NCI-H2227 (cell line): ENCODE measurements around the gene KRT4.
"Not testable (repeated sequence)": the region's sequence is repeated elsewhere in the genome, so short reads cannot be mapped to it uniquely, and the experiment has no call there.

ENCODE experiments used
- DNase-seq: peaks from one replicate; lab custom pipeline; 2025; ENCODE audit not compliant: unreplicated experiment; lab: John Stamatoyannopoulos, UW

KRT4 gene

DNA sequence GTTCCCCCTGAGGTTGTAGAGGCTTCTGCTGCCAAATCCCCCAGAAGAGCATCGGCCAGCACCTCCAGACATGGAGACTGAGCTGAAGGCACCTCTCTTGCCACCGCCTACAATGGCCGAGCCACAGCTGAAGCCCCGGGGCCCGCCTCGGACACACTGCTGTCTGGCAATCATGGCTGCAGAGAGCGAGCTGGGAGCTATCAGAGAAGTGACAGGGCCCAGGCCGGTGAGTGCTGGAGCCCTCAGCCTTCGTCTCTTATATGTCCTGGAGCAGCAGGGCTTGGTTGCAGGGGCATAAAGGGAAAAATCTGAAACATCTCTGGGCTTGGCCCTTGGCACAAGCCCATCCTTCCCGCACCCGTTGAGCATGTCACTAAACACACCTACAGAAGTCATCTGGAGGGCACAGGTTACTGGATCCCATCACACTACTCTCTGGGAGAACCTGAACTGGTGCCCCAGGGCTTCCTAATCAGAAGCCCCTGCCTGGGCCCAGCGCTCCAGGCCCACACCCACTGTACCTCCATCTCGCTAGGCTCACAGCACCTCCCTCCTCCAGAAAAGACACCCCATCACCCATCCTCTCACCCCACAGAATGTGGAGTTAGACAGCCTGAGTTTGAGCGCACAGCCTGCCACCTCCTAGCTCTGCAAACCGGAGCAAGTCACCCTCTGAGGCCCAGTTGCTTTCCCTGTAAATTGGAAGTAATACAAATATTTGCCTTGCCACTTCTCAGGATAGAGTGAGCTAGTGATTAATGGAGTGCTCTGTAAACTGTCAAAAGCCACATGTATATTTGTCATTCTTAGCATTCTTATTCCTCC, at the start of gene KRT4:
Gene KRT4 (minus strand): TSS at position 232 of the 825 bp plus-strand sequence. CDS start 58 bp downstream, at position 174.
- no peak for DNase-seq

DNA sequence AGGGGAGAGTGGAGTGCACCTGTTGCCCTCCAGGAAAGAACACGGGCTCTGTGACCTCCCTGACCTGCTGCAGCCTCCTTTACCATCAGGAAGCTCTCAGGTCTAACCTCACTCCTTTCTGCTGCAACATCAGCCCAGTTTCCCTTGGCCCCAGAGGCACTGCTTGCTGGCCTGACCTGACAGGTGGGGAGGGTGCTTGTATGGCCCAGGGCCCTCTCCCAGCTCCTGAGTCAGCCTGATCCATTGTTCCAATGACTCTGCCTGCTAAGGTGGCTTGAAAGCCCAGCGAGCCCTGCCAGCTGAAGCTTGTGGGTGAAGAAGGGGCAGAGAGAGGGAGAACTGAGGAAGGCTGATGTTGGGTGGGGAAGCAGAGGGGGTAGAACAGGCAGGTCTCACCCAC, 48.1 kb upstream of the KRT4 start:
- no peak for DNase-seq

DNA sequence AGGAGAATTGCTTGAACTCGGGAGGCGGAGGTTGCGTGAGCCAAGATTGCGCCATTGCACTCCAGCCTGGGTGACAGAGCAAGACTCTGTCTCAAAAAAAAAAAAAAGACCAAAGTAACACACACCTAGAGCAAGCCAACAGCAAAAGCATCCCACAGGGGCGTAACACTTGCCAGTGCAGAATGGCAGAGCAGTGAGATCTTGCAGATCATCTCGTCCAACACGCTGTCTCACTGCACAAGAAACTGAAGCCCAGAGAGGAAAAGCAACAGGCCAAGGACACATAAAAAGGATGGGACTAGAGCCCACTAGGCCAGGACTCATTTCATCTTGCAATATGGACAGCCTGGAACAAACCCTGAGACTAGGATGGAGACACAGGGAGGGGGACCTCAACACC, 47.6 kb upstream of the KRT4 start:
- DNase-seq, result no peak

DNA sequence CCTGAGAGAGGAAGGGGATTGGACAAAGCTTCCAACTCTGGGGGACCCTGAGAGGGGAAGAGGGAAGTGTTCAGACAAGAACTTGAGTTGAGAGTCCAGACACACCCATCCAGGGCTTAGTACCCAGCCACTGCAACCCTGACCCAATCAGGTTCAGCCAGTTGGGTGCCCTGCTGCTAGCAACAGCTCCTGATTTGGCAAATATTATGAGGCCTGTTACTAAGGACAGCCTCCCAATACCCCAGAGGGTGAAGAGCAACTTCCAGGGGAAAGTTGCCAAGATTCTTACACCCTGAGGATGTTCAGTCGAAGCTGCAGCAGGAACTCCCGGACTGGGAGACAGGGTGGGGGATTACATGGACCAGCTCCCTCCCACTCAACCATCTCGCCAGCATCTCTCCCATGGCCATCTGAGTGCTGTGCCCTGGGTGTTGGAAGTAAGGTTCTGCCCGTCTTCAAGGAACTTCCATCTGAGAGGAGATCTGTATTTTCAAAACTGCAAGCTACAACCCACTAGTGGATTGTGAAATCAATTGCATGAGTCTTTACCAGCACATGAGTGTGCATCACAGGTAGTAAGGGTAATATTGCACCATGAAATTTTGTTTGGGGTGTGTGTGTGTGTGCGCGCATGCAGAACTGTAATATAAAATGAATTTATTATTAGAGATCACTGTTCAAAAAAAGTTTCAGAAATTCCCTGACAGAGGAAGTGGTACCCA, 46.3 kb upstream of the KRT4 start:
- no peak for DNase-seq

GRCh38 chr12:52857500-52857899, 43.6 kb upstream of the KRT4 start:
- DNase-seq, result no peak

DNA sequence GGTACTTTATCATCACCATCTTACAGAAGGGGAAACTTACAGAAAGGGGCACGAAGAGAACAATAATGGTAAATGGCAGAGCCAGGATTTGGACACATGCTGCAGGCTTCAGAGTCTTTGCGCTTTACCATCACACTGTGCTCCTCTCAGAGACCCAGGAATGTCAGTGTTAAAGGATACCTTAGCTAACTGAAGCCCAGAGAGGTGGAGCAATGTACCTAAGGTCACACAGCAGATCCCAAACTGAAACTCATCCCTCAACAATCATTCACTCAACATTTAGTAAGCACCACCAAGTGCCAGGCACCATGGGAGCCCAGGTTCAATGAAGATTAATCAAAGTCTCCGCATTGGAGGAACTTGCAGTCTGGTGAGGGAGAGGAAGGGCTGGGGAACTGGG, 42.9 kb upstream of the KRT4 start:
- DNase-seq, result no peak

DNA sequence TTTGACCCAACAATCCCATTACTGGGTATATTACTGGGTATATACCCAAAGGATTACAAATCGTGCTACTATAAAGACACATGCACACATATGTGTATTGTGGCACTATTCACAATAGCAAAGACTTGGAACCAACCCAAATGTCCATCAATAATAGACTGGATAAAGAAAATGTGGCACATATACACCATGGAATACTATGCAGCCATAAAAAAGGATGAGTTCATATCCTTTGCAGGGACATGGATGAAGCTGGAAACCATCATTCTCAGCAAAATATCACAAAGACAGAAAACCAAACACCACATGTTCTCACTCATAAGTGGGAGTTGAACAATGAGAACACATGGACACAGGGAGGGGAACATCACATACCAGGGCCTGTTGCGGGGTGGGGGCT, 42.2 kb upstream of the KRT4 start:
- DNase-seq, result not testable (repeated sequence)

DNA sequence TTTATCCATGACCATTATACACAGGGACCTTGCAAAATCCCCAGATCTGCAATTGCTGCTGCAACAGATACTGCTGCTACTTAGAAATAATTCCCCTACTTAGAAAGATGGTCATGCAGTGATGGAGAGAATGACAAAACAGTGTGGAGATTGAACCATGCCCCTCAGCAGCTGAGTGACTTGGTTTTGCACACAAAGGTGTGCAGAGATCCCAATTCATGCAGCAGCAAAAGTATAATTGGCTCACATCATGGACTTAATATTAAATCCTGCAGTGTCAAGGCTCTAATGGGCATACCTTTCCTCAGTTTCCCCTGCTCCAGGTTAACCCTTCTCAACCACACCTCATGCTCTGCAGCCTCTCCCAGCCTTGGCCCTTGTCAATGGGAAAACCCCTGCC, 37.9 kb upstream of the KRT4 start:
- DNase-seq, result no peak

DNA sequence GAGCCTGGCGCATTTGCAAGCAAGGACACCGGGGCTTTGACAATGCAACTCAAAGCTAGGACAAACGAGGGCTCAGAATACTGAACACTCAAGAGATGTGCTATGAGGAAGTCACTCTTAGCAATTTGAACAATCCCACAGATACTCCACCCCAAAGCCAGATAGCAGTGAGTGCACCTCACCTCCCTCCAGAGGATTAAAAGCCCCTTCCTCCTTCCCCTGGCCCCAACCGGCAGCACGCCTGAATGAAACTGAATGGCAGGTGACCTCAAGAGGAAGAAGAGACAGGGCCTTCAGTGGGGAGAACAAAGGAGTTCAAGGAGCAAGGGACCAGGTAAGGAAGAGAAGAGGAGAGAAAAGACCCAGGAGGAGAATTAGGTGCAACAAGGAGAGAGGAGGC, 36.8 kb upstream of the KRT4 start:
- no peak for DNase-seq

GRCh38 chr12:52849511-52849910, 35.6 kb upstream of the KRT4 start:
- DNase-seq, result no peak

DNA sequence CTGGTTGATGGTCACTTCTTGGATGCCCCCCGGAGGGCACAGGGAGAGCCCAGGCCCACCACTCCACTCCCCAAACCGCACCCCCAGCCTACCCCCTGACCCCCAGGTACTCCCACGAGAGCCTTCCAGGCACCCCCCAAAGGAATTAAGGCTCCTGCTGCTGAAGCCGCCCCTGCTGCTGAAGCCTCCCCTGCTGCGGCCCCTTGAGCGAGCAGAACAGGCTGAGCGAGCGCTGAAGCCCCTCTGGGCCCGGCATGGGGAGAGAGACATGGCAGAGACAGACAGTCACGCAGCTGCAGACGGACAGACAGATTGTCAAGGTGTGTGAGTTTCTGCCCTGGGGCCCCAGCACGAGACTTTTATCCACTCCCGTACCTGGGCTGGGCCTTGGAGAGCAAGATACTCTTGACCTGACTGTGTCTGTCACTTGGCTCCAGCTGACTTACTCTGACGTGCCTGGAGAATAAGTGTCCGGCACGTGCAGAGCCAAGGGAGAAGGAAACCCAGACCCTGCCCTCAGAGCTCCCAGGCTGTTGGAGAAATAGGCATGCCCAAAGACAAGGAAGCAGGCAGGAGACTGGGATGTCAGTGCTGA, 34.8 kb upstream of the KRT4 start, which contains the start of gene KRT78:
Gene KRT78 (minus strand): TSS at position 334 of the 595 bp plus-strand sequence. CDS start 64 bp downstream, at position 270.
- DNase-seq, result no peak

- DNase-seq, result no peak
Observed at GRCh38 chr12:52847335-52848102, 33.6 kb upstream of the KRT4 start.

- DNase-seq, result no peak
Observed at GRCh38 chr12:52846356-52846970, 32.5 kb upstream of the KRT4 start.

- no peak for DNase-seq
Observed at GRCh38 chr12:52845946-52846345, 32.0 kb upstream of the KRT4 start.

- DNase-seq, result no peak
Observed at GRCh38 chr12:52844386-52844785, 30.5 kb upstream of the KRT4 start.

GRCh38 chr12:52839436-52840105, 25.7 kb upstream of the KRT4 start:
- no peak for DNase-seq

DNA sequence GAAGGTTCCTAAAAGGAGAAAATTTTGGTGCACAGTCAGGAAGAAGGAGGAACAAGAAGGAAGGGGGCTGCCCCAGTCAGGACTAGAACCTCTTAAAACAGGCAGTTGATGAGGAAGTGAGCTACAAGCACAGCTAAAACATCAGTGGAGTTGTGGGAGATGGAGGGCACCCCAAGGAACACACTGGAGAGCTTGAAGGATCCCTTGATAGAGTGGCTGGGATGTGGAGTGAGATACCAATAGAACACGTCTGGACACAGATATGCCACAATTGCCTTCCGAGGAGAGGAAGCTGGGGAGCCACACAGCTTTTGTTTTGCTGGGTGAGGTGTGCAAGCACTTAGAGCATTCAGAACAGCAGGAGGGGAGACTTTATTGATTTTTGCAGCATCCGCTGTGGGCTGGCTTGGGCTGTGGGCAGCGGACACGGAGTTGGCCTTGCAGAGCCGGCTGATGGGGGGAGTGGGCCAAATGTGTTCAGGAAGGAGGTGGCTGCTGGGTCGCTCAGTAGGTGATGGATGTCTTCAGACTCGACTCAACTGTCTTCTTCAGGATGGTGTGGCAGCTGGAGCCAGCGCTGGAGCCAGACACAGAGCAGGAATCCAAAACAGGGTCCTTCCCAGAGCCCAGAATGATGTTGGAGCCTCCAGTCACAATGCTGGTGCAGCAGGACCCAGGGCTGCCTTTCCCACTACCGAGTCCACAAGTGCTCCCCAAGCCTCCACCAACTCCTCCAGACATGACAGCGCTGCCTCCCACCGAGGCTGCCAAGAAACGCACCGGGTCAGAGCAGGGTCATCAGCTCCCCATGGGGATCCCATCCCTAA, 24.9 kb upstream of the KRT4 start:
- DNase-seq, result peak; percentile 49

GRCh38 chr12:52837781-52838608, 24.1 kb upstream of the KRT4 start:
- DNase-seq, result no peak

- no peak for DNase-seq
Observed at GRCh38 chr12:52837413-52837741, 23.5 kb upstream of the KRT4 start.
